Progenitor cell of endocrine pancreas (in vitro differentiated cells): ENCODE results near the gene ABCG5. TPM values are rescaled to one million over a fixed set of nuclear protein-coding genes. Genes with fewer than 3 reads are reported as not detected.
A peak's percentile ranks its signal among the peaks of the same experiment; 100 is the strongest.

ENCODE experiments used
- DNase-seq: peaks from one replicate; pipeline ENCODE4 v3.0.0; 2021; ENCODE audit warnings: low spot score; ENCODE audit not compliant: unreplicated experiment
- H3K27ac Mint-ChIP-seq: 2 replicates; pipeline ENCODE4 v1.8.0; 2021; ENCODE audit warnings: mild to moderate bottlenecking, moderate library complexity, mixed read lengths
- H3K27me3 Mint-ChIP-seq: 2 replicates; pipeline ENCODE4 v1.8.0; 2021; ENCODE audit warnings: mixed read lengths
- H3K36me3 Mint-ChIP-seq: 2 replicates; pipeline ENCODE4 v1.8.0; 2022; ENCODE audit warnings: mixed read lengths; ENCODE audit not compliant: insufficient read depth
- H3K4me1 Mint-ChIP-seq: 2 replicates; pipeline ENCODE4 v1.8.0; 2021; ENCODE audit warnings: low read depth, mixed read lengths
- H3K4me3 Mint-ChIP-seq: 2 replicates; pipeline ENCODE4 v1.8.0; 2021; ENCODE audit warnings: low read depth, mild to moderate bottlenecking, moderate library complexity, mixed read lengths
- H3K9me3 Mint-ChIP-seq: 2 replicates; pipeline ENCODE4 v1.8.0; 2021; ENCODE audit warnings: low read depth, mixed read lengths
- CTCF ChIP-seq: fragments of 200-600 bp; sonication (generic); IDR thresholded peaks from one replicate; pipeline ENCODE4 v1.5.0; 2021; ENCODE audit warnings: antibody characterized with exemption, mild to moderate bottlenecking; ENCODE audit not compliant: unreplicated experiment
- total RNA-seq: library from RNA; stranded (reverse); gene quantifications from 2 replicates; pipeline ENCODE4 v1.2.1, GENCODE V29; 2021

Gene ABCG5
- total RNA-seq, 1 donor from 2014 or later, result not detected

GRCh38 chr2:43774617-43775016 is 64.0 kb downstream of the ABCG5 start:
- Mint-ChIP-seq H3K9me3 (no peaks in the 10 kb centered on the region), H3K4me1 (peaks cover 6% of the 10 kb centered on the region), H3K27me3 (no peaks in the 10 kb centered on the region), H3K27ac (peak overlapping the region; percentile 99), H3K4me3 (peak overlapping the region; percentile 94), H3K36me3 (peaks cover 4% of the 10 kb centered on the region)
- no peak for DNase-seq
- TF ChIP-seq CTCF, result no peak

GRCh38 chr2:43773876-43774613 is 64.6 kb downstream of the ABCG5 start, which contains the start of gene DYNC2LI1:
Gene DYNC2LI1, plus strand, starts transcription at chr2:43774039. Its CDS starts 100 bp downstream, at chr2:43774139.
- H3K4me1 Mint-ChIP-seq, result peaks cover 6% of the 10 kb centered on the region
- no peaks in the 10 kb centered on the region for H3K27me3 Mint-ChIP-seq
- H3K9me3 Mint-ChIP-seq, result no peaks in the 10 kb centered on the region
- DNase-seq, result peak; percentile 80
- peak within 1 kb of the TSS; percentile 94 for H3K4me3 Mint-ChIP-seq
- no peak for TF ChIP-seq CTCF
- H3K27ac Mint-ChIP-seq, result peak within 1 kb of the TSS; percentile 99
- H3K36me3 Mint-ChIP-seq, result no peaks in the 10 kb centered on the region

- no peaks in the 10 kb centered on the region for H3K9me3 Mint-ChIP-seq
- H3K4me3 Mint-ChIP-seq, result no peak overlapping the region
- H3K27me3 Mint-ChIP-seq, result no peaks in the 10 kb centered on the region
- H3K4me1 Mint-ChIP-seq, result peaks cover 2% of the 10 kb centered on the region
- no peaks in the 10 kb centered on the region for H3K36me3 Mint-ChIP-seq
- no peak for DNase-seq
- peak overlapping the region; percentile 56 for H3K27ac Mint-ChIP-seq
- TF ChIP-seq CTCF, result no peak
Observed at GRCh38 chr2:43766006-43766405, 72.6 kb downstream of the ABCG5 start.

GRCh38 chr2:43764086-43764705 is 74.4 kb downstream of the ABCG5 start:
- H3K4me3 Mint-ChIP-seq, result no peak overlapping the region
- H3K27me3 Mint-ChIP-seq, result no peaks in the 10 kb centered on the region
- TF ChIP-seq CTCF, result no peak
- H3K36me3 Mint-ChIP-seq, result no peaks in the 10 kb centered on the region
- H3K27ac Mint-ChIP-seq, result no peak overlapping the region
- DNase-seq, result no peak
- H3K4me1 Mint-ChIP-seq, result peaks cover 7% of the 10 kb centered on the region
- no peaks in the 10 kb centered on the region for H3K9me3 Mint-ChIP-seq

GRCh38 chr2:43763091-43763490 is 75.5 kb downstream of the ABCG5 start:
- H3K9me3 Mint-ChIP-seq, result no peaks in the 10 kb centered on the region
- peaks cover 12% of the 10 kb centered on the region for H3K4me1 Mint-ChIP-seq
- no peak overlapping the region for H3K4me3 Mint-ChIP-seq
- no peak overlapping the region for H3K27ac Mint-ChIP-seq
- no peaks in the 10 kb centered on the region for H3K27me3 Mint-ChIP-seq
- no peaks in the 10 kb centered on the region for H3K36me3 Mint-ChIP-seq
- TF ChIP-seq CTCF, result no peak
- DNase-seq, result no peak

Other genes with a start within 250 kb of the ABCG5 start
- 38.6 and 39.4 TPM in 2 replicates for gene THADA, start 242.8 kb downstream of the ABCG5 start, total RNA-seq
- gene PLEKHH2, start 201.6 kb downstream of the ABCG5 start, total RNA-seq, result 9.0 and 10.4 TPM in 2 replicates
- 0.57 TPM in 1 of 2 replicates, not detected in the other for gene C1GALT1C1L, start 162.4 kb downstream of the ABCG5 start, total RNA-seq
- gene DYNC2LI1, start 64.8 kb downstream of the ABCG5 start, total RNA-seq, result 29.2 and 30.1 TPM in 2 replicates
- not detected in 2 replicates for gene ABCG8, start 132 bp upstream of the ABCG5 start, total RNA-seq
- 105 and 114 TPM in 2 replicates for gene LRPPRC, start 157.2 kb upstream of the ABCG5 start, total RNA-seq